ENCODE measurements around the gene RAB1B.
A peak's percentile ranks its signal among the peaks of the same experiment; 100 is the strongest.
"Not testable (repeated sequence)": the region's sequence is repeated elsewhere in the genome, so short reads cannot be mapped to it uniquely, and the experiment has no call there.

The RAB1B gene

GRCh38 chr11:66247801-66248200 lies 20.6 kb upstream of the RAB1B start:
- no peaks in the 10 kb centered on the region for H3K27me3 ChIP-seq
- no peak for TF ChIP-seq CTCF (IDR thresholded peaks at IDR 0.05)
- H3K27ac ChIP-seq: peak overlapping the region; percentile 50
- H3K36me3 ChIP-seq: peaks cover 69% of the 10 kb centered on the region
- H3K4me3 ChIP-seq (ENCODE audit: low read depth in 1 of 2, low read length in 1 of 2): no peak overlapping the region
- no peaks in the 10 kb centered on the region for H3K9me3 ChIP-seq
- H3K4me1 ChIP-seq (ENCODE audit: control insufficient read depth in 1 of 2, insufficient read depth in 1 of 2, low read depth in 1 of 2, low read length in 1 of 2): no peaks in the 10 kb centered on the region

GRCh38 chr11:66248903-66249302 lies 19.5 kb upstream of the RAB1B start:
- Histone ChIP-seq H3K9me3 (no peaks in the 10 kb centered on the region), H3K4me3 (ENCODE audit: low read depth in 1 of 2, low read length in 1 of 2) (no peak overlapping the region), H3K27ac (no peak overlapping the region), H3K36me3 (peaks cover 58% of the 10 kb centered on the region), H3K4me1 (ENCODE audit: control insufficient read depth in 1 of 2, insufficient read depth in 1 of 2, low read depth in 1 of 2, low read length in 1 of 2) (no peaks in the 10 kb centered on the region), H3K27me3 (peaks cover 9% of the 10 kb centered on the region)
- TF ChIP-seq CTCF (IDR thresholded peaks at IDR 0.05): no peak

GRCh38 chr11:66251809-66252208 lies 16.6 kb upstream of the RAB1B start:
- H3K4me1 ChIP-seq (ENCODE audit: control insufficient read depth in 1 of 2, insufficient read depth in 1 of 2, low read depth in 1 of 2, low read length in 1 of 2): no peaks in the 10 kb centered on the region
- no peaks in the 10 kb centered on the region for H3K9me3 ChIP-seq
- H3K36me3 ChIP-seq: peaks cover 32% of the 10 kb centered on the region
- no peak for TF ChIP-seq CTCF (IDR thresholded peaks at IDR 0.05)
- no peak overlapping the region for H3K4me3 ChIP-seq (ENCODE audit: low read depth in 1 of 2, low read length in 1 of 2)
- H3K27ac ChIP-seq: no peak overlapping the region
- peaks cover 38% of the 10 kb centered on the region for H3K27me3 ChIP-seq

GRCh38 chr11:66253081-66253480 lies 15.4 kb upstream of the RAB1B start:
- H3K36me3 ChIP-seq: peaks cover 19% of the 10 kb centered on the region

GRCh38 chr11:66258473-66258893 lies 10.0 kb upstream of the RAB1B start:
- Histone ChIP-seq H3K9me3 (no peaks in the 10 kb centered on the region), H3K4me3 (ENCODE audit: low read depth in 1 of 2, low read length in 1 of 2) (peak overlapping the region; percentile 68 to 73)
- TF ChIP-seq CTCF (IDR thresholded peaks at IDR 0.05): no peak

More at GRCh38 chr11:66253081-66253480, 15.4 kb upstream of the RAB1B start:
- not testable (repeated sequence) for H3K9me3 ChIP-seq; H3K4me3 ChIP-seq (ENCODE audit: low read depth in 1 of 2, low read length in 1 of 2); H3K27ac ChIP-seq
- H3K27me3 ChIP-seq: peaks cover 51% of the 10 kb centered on the region
- H3K4me1 ChIP-seq (ENCODE audit: control insufficient read depth in 1 of 2, insufficient read depth in 1 of 2, low read depth in 1 of 2, low read length in 1 of 2): peaks cover 9 to 12% of the 10 kb centered on the region in 2 experiments

GRCh38 chr11:66259225-66259624 lies 9.2 kb upstream of the RAB1B start:
- H3K27ac ChIP-seq: no peak overlapping the region
- peaks cover 56% of the 10 kb centered on the region for H3K27me3 ChIP-seq
- H3K36me3 ChIP-seq: no peaks in the 10 kb centered on the region
- H3K4me3 ChIP-seq (ENCODE audit: low read depth in 1 of 2, low read length in 1 of 2): no peak overlapping the region
- H3K4me1 ChIP-seq (ENCODE audit: control insufficient read depth in 1 of 2, insufficient read depth in 1 of 2, low read depth in 1 of 2, low read length in 1 of 2): peaks cover 15 to 19% of the 10 kb centered on the region in 2 experiments
- no peaks in the 10 kb centered on the region for H3K9me3 ChIP-seq
- TF ChIP-seq CTCF (IDR thresholded peaks at IDR 0.05): no peak

More at GRCh38 chr11:66258473-66258893, 10.0 kb upstream of the RAB1B start:
- H3K4me1 ChIP-seq (ENCODE audit: control insufficient read depth in 1 of 2, insufficient read depth in 1 of 2, low read depth in 1 of 2, low read length in 1 of 2): peaks cover 15 to 19% of the 10 kb centered on the region in 2 experiments
- no peaks in the 10 kb centered on the region for H3K36me3 ChIP-seq
- no peak overlapping the region for H3K27ac ChIP-seq
- peaks cover 64% of the 10 kb centered on the region for H3K27me3 ChIP-seq

Measured in neutrophil (primary cell).